GM21526 (cell line): ENCODE results near the gene FBXO42.
"Not testable (repeated sequence)": the region's sequence is repeated elsewhere in the genome, so short reads cannot be mapped to it uniquely, and the experiment has no call there.

ENCODE experiments used
- ATAC-seq: cut with Tn5 transposase; IDR thresholded peaks from one replicate; pipeline ENCODE4 v1.9.1; 2021; ENCODE audit warnings: moderate library complexity; ENCODE audit not compliant: unreplicated experiment, low FRiP score

Gene FBXO42

DNA sequence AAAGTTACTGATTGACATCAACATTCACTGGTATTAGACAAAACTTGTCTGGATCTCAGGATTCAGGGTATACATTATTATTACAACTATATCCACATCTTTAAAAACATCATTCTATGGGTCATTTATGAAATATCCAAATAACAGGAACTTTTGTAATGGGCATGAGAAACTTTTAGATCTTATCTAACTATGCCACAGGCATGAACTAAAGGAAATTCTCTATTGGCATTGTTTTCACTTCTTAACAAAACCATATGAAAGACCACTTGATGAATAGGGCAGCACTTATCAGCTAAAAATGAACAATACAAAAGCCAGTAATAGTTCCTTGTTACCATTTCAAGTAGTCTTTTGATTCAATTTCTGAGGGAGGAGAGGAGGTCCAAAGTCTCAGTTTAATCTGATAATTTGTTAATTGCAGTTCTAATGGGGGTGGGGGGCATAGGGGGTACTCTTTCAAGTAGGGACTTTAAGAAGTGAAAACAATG lies 84.5 kb downstream of the FBXO42 start:
- no peak for ATAC-seq

DNA sequence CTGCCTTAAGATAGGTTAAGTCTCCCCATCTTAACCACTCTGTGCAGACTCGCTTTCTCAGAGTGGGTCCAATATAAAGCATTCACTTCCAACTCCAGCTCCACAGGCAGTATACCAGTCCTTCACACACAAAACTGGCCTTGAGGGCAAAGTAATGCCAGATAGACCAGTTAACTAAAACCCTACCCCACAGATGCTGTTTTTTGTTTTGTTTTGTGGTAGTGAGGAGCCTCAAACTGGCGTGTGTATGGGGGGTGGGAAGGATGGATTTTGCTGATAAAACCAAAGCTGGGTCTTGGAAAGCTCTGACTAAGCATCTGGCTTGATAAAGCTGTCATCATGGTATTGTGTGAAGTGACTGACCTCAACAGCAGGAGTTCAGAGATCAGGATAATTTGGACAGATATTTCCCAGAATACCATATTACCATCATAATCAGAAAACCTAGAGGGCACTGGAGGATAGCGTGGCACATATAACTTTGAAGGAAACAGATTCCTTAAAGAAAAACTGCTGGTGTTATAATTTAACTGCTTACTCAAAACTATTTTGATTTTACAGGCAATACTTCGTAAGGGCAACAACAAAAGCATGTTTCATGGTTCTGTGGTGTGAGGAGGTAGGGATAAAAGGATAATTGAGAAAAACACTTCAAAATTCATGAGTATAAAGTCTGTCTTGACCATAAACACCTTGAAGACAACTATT lies 85.7 kb downstream of the FBXO42 start:
- ATAC-seq = no peak

DNA sequence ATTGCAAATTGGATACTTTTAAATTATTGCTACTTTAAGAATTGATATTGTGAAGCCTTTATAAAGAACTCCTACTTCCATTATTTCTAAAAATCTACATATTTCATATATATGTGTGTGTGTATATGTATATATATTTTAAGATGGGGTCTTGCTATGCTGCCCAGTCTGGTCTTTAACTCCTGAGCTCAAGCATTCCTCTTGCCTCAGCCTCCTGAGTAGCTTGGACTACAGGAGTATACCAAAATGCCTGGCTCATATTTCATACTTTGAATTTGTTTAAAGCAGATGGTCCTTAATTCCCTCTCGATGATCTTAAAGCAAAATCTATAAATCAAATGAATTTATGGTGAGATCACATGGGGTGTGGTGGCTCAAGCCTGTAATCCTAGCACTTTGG lies 90.2 kb downstream of the FBXO42 start:
- no peak for ATAC-seq

DNA sequence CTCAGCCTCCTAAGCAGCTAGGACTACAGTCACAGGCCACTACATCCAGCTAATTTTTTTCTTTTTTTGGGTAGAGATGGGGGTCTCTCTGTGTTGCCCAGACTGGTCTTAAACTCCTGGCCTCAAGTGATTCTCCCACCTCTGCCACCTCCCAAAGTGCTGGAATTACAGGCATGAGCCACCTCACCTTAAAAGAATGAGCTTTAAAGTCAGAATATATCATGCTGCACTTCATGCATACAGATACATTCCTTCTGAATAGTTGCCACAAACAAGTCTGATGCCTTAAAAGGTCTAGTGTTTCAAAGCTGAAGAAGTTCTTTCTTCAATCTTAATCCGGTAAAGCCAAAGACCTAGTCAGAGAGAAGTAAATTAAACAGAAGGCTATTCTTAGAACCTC lies 91.5 kb downstream of the FBXO42 start:
- no peak for ATAC-seq

DNA sequence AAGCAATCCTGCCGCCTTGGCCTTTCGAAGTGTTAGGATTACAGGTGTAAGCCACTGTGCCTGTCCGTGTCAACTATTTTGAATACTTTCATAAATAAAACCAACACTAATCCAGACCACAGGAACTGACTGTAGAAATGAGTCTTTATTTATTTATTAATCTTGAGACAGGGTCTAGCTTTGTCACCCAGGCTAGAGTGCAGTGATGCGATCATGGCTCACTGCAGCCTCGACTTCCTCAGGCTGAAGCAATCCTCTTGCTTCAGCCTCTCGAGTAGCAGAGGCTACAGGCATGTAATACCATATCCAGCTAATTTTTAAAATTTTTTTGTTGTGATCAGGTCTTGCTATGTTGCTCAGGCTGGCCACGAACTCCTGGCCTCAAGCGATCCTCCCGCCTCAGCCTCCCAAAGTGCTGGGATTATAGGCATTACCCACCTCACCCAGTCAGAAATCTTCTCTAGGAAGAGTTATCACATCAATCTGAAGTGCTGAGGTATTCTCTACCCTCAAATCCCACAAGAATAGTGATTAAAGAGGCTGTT lies 93.6 kb downstream of the FBXO42 start:
- no peak for ATAC-seq

DNA sequence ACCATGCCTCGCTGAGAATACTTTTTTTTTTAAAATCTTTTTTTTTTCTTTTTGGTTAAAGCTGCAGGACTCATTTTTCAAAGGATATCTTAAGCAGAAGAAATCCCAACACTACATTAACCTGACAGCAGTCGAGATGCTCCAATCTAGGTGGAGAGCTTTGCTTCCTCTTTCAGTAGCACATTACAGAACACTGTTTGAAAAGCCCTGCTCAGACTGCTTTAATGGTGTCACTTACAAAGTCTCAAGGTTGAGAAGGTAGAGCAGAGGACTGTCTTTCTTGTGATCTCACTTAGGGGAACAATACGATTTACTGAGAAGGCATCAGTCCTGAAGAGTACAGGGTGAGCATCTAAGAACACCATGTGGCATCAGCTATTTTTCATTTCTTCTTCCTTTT lies 94.3 kb downstream of the FBXO42 start:
- no peak for ATAC-seq

DNA sequence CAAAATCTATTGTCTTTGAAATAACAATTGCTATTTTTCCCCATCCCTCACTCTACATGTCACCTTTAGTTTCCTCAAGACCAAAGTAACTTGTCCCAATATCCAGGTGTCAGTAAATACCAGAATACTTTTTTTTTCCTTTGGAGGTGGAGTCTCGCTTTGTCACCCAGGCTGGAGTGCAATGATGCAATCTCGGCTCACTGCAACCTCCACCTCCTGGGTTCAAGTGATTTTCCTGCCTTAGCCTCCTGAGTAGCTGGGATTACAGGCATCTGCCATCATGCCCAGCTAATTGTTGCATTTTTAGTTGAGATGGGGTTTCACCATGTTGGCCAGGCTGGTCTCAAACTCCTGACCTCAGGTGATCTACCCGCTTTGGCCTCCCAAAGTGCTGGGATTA lies 94.7 kb downstream of the FBXO42 start:
- ATAC-seq = not testable (repeated sequence)

DNA sequence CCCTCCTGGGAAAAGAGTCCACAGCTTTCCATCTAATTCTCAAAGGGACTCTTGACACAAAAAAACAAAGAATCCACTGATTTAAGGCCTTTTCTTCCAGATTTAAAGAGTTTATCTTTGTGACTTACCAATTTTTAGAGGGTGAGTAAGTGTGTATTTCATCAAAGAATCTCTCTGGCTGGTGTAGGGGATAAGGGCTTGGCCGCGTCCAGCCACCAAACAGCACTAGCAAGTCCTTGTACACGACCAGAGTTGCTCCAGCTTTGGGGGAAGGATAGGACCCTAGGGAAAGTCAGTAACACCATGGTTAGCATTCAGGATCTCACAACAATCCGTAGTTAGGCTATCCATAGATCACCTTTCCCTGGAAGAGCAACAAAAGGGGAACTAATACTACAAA lies 95.8 kb downstream of the FBXO42 start:
- ATAC-seq = no peak

DNA sequence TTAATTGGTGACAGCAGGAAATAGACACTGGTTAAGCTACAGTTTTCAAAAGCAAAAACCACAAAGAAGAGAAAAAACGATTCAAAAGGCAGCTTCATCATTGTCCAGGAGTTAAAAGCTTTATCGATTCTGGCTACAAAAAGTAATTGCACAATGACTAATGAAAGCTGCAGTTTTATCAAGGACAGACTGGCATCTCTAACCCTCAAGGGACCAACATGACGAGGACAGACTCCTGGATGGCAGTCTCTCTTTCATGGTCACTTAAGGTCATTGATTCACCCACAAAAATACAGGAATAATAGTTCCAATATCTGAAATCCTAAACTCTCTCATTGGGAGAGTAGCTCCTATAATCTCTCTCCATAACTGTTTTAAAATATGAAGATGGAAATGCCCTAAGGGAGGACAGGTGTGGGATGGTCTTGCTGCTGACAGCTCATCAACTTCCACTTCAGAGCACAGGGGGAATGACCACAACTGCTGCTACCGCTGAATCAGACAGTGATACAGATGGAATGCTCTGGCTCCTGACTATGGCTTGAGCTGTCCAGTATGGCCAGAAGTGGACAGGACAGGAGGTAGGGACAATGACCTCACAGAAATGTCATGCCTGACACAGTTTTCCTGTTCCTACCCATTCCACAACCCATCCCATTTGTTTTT lies 97.9 kb downstream of the FBXO42 start:
- ATAC-seq = no peak

DNA sequence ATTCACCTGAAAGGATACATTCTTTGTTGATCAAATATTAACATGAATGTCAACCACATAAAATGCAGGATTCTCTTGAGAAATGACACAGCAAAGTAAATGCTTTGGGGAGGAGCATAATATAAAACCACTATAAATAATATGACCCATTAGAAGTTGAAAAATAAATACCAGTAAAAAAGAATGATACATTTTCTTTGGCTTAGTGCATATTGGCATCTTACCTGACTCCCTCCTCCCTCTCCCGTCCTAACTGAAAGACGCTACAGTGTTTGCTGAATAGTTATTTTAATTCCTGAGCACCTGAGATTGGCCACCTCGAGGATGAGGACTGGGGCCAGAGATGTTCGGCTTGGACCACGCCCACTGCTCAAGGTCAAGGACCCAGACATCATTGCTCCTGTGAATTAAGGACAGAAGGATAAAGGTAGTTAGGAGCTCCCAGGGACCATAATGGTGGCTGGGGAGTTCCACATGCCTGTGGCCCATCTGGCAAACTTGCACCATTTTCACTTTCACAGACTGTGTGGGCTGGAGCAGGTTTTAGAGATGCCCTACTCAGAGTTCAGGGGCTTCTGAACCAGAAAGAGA lies 98.9 kb downstream of the FBXO42 start:
- no peak for ATAC-seq

DNA sequence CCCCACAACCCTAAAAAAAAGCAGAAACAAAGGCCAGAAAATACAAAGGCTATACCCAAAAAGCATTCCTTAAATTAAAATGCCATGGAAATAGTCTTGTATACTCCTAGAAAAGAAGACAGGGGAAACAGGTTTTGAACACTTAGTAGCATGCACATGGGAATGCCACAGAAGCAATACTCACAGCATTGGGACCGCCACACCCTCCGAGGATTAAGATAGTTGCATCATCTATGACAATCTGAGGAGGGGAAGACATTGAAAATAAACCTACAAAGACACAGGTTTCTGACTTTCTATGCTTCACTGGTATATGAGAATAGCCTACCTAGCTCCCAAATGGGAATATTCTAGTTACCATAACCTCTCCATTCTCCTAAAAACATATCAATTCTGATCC lies 99.4 kb downstream of the FBXO42 start:
- no peak for ATAC-seq

DNA sequence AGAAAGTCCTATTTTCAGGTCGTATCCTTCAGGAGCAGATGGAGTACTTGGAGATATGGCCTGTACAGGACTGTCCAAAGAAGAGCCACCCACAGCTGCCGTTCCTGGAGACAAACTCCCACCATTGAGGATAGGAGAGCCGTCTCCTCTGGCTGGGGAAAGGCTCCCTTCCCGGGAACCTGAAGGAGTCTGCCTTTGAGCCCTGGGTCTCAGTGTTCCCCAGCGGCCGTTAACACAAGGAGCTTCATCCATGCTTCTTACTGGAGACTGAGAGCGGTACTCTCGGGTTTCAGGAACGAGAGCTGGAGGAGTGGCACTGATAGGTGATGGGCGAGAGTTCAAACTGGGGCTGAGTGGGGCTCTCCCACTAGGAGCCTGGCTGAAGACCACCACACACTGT lies 100.9 kb downstream of the FBXO42 start:
- ATAC-seq = no peak

DNA sequence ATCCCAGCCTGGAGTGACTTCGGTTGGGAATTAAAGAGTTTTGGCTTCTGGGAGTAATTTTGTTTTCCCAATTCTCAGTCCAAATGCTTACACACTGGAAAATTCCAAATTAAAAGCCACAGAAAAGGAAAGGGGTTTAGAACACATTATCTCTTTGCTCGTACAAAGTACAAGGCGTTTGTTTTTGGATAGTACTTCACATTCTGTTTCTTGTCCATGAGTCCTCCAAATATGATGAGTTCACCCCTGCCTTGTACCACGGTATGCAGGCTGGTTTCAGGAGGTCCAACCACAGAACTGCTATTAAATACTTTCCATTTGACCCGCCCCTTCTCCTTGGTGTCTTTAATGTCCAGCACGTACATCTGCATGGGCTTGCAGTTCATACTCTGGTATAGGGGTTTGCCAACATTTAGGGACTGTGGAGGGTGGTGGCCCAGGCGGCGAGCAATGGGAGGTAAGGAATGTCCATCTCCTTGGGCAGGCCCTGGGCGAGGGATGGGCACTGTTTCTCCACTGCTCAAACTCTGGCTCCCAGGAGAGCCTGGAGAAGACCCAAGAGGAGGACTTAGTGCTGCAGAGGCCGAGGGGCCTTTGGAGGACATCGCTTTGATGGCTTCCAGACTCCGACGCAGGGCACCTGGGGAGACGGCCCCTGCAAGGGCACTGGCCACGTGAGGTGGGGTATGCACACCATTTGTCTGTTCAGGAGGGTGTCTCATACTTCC lies 101.6 kb downstream of the FBXO42 start:
- ATAC-seq = no peak

DNA sequence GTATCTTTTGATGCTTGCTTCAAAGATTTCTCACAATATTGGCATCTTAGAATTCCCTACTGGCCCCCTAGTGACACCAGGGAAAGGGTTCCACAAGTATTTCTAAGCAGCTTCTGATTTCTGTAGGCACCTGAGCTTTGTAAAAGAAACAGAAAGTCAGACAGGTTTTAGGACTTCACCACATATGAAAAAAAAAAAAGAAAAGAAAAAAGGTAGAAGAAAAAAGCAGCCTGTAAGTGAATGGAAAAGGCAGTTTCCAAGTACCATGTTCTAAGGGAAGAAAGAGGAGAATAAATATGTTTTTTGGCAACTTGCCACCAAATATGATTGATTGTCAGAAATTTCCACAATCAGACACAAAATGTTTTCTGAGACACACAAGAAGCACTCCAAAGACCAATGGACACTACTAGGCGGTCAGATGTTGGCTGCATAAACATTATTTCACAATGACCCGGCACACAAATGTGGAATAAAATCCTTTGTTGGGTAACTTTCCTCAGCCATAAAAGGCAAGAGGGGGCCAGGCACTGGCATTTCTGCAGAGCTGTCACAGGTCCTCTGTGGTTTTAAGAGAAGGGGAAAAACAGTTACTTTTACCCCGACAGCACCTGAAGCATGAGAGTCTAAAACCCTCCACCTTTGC lies 102.6 kb downstream of the FBXO42 start:
- no peak for ATAC-seq

DNA sequence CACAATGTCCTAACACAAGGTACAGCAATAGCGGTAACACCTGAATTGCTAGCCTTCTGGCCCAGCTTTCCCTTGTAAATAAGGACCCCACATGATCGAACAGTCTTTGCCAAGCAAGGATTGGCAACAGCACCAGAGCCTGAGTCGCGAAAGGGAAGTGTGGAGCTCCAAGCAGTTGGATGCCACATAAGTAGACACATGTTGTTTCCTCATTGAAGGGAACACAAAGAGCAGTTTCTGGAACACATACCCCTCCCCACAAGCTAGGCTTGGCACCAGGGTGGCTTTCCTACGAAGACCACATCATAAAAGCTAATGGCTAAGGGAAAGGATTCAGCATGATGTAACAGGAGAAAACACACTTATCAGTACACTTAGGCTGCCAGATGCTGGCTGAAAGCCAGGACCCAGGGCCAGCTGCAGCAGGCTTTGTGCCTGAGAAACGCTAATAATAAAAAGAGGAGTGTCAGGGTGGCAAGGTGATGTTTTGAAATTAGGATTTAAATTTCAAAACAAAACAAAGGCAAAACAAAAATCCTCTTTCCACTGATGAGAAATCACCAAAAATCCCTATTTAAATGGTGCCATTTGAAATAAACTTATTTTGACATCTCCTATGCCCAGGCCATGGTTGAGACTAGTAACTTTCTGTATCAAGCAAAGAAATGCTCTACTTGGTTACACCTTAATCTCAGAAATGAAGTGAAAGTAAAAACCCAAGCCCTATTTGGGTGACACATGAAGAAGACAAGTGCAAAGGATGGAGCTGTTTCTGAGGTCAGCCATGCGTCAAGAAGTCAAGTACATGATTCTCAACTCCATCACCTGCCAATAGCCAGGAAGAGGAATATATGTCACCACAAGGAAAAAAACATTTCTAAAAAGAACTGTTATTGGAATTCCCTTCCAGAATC lies 103.4 kb downstream of the FBXO42 start:
- no peak for ATAC-seq

DNA sequence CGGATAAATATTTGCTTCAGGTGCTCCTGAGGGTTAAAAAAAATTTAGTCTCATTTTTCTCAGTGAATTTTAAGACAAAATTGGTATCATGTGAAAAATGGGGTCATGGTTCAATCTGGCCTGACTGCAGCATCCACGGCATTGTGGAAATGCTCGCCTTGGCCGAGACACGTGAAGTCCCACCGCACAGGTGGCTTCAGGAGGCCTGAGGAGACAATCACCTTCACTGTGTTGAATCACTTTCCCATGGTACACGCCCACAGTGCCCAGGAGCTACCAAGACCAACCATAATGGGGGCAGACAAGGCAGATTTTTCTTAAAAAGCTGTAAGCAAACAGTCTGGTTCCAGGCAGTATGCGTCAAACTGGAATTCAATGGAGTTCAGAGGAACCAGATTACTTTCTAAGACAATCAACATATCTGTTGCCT lies 104.3 kb downstream of the FBXO42 start:
- ATAC-seq = no peak

DNA sequence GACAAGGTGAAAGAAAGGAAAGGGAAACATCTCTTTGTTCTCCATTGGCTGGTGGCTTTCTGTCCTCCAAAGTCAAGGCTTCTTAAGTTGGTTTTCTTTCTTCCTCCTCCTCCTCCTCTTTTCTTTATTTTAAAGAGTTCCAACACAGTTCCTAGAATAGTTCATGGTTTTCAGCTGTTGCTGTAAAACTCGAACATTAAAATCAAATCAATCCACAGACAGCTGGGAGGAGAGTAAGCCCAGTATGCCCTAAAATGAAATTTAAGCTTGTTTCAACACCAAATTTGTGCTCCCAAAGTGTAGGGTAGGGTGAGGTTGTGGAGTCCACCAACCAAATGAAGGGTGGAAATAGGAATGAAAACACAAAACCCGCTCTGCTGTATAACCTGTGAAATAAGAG lies 104.8 kb downstream of the FBXO42 start:
- ATAC-seq = no peak

DNA sequence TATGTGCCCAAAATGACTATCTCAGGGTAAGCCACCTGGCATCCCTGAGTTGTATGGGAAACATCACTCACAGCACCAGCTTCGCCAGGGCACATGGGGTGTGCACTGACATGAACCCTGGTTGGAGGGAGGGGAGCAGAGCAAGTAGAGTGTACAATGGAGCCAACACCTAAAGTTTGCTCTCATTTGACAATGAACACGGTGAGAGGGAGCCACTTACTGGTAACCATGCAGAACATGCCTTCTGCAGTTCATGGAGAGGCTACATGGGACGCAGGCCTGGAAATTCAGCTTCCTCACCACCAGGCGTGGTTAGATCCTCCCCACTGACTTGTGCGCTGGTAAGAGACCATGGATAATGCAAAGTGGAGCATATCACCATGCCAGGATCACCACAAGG lies 105.3 kb downstream of the FBXO42 start:
- ATAC-seq = no peak

DNA sequence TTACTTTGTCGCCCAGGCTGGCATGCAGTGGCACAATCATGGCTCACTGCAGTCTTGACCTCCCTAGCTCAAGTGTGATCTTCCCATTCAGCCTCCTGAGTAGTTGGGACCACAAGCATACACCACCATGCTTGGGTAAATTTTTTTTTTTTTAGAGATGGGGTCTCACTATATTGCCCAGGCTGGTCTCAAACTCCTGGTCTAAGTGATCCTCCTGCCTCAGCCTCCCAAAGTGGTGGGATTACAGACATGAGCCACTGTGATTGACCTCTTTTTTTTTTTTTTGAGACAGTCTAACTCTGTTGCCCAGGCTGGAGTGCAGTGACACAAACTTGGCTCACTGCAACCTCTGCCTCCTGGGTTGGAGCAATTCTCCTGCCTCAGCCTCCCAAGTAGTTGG lies 106.0 kb downstream of the FBXO42 start:
- ATAC-seq = not testable (repeated sequence)
